ENCODE results near the gene HAUS6.

GRCh38 chr9:19146441-19147024, 43.8 kb upstream of the HAUS6 start:
- no peak for TF ChIP-seq CTCF (IDR thresholded peaks at IDR 0.05)
- TF ChIP-seq EZH2 (IDR thresholded peaks at IDR 0.05; ENCODE audit: borderline replicate concordance, insufficient read depth, low read depth, low read length, poor library complexity, severe bottlenecking): no peak

Data from B cell (primary cell).